Lower leg skin (tissue), 3 donors: ENCODE results near the gene CNIH1.

Experiments used
- POLR2A ChIP-seq, 2 donors: fragments of 450-650 bp; IDR thresholded peaks; one replicate each; pipeline ENCODE4 v1.6.1; 2016 to 2017; ENCODE audit warnings: antibody characterized with exemption in 2 of 2, mild to moderate bottlenecking in 1 of 2, moderate library complexity in 1 of 2
- TF ChIP-seq, protein P1 (sequence below), 3 donors: fragments of 450-650 bp; IDR thresholded peaks; one replicate each; pipeline ENCODE4 v1.5.1; 2016; ENCODE audit warnings: antibody characterized with exemption in 3 of 3, mild to moderate bottlenecking in 3 of 3, moderate library complexity in 2 of 3

DNA sequence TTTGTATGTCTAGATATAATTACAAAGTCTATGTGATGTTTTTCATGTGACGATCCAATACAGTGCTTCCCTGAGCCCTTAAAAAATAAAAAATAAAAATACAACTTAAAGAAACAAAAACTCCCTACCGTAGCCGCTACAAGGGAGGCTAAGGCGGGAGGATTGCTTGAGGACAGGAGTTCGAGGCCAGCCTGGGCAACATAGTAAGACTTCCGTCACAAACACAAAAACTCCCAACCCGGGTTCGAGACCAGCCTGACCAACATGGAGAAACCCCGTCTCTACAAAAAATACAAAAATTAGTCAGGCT, 45.0 kb downstream of the CNIH1 start:
- TF ChIP-seq, protein P1, sequence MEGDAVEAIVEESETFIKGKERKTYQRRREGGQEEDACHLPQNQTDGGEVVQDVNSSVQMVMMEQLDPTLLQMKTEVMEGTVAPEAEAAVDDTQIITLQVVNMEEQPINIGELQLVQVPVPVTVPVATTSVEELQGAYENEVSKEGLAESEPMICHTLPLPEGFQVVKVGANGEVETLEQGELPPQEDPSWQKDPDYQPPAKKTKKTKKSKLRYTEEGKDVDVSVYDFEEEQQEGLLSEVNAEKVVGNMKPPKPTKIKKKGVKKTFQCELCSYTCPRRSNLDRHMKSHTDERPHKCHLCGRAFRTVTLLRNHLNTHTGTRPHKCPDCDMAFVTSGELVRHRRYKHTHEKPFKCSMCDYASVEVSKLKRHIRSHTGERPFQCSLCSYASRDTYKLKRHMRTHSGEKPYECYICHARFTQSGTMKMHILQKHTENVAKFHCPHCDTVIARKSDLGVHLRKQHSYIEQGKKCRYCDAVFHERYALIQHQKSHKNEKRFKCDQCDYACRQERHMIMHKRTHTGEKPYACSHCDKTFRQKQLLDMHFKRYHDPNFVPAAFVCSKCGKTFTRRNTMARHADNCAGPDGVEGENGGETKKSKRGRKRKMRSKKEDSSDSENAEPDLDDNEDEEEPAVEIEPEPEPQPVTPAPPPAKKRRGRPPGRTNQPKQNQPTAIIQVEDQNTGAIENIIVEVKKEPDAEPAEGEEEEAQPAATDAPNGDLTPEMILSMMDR (IDR thresholded peaks at IDR 0.05) = no peak
- TF ChIP-seq POLR2A (IDR thresholded peaks at IDR 0.05) = no peak
